Thyroid gland (tissue), 4 donors: ENCODE measurements around the gene ABCA6. TPM values are rescaled to one million over a fixed set of nuclear protein-coding genes. Genes with fewer than 3 reads are reported as not detected.

ENCODE experiments used
- DNase-seq, 2 donors: peaks; one replicate each; pipeline ENCODE4 v3.0.0-alpha.2; 2019
- H3K27ac ChIP-seq, 3 donors: fragments of 200-600 bp; sonication (generic); 1 replicate in 2 of 3; 2 replicates in 1 of 3; pipeline ENCODE4 v1.5.1; 2016 to 2019; ENCODE audit warnings: mild to moderate bottlenecking in 1 of 3, moderate library complexity in 1 of 3
- H3K27me3 ChIP-seq: fragments of 200-600 bp; sonication (generic); one replicate; pipeline ENCODE4 v1.5.1; 2019
- H3K36me3 ChIP-seq, 2 donors: fragments of 200-600 bp; sonication (generic); one replicate each; pipeline ENCODE4 v1.5.1; 2016 to 2019
- H3K4me1 ChIP-seq, 2 donors: fragments of 200-600 bp; sonication (generic); one replicate each; pipeline ENCODE4 v1.5.1; 2017 to 2019
- H3K4me3 ChIP-seq, 3 donors: fragments of 200-600 bp; sonication (generic); replicated peaks in 1 of 3; 1 replicate in 2 of 3; 2 replicates in 1 of 3; pipeline ENCODE4 v1.5.1; 2016; ENCODE audit warnings: mild to moderate bottlenecking in 1 of 3
- H3K9me3 ChIP-seq: fragments of 200-600 bp; sonication (generic); one replicate; pipeline ENCODE4 v1.5.1; 2017
- POLR2A ChIP-seq, 2 donors: fragments of 450-650 bp; IDR thresholded peaks; one replicate each; pipeline ENCODE4 v1.6.1; 2017; ENCODE audit warnings: antibody characterized with exemption in 2 of 2, mild to moderate bottlenecking in 2 of 2, moderate library complexity in 1 of 2
- WGBS, 2 donors: methylation state at CpG; one replicate each; pipeline ENCODE4 v1.1.5; 2017; 5-methylcytosine and 5-hydroxymethylcytosine counted together
- intact Hi-C: fragments of 100-400 bp; cut with DNase I; formaldehyde crosslinking; loops from one replicate; pipeline ENCODE4 v1.15.1; 2023
- total RNA-seq, 4 donors: library from RNA; depleted of rRNA; stranded (reverse); fragments of >200 nt; gene quantifications; one replicate each; pipeline ENCODE4 v1.2.3, GENCODE V29; 2016
- TF ChIP-seq, protein P1 (sequence below), 6 experiments: fragments of 200-600 bp in 3 of 6; fragments of 450-650 bp in 3 of 6; sonication (generic) in 3 of 6; IDR thresholded peaks; one replicate each; pipeline ENCODE4 v1.5.1; 2016 to 2019; ENCODE audit warnings: antibody characterized with exemption in 6 of 6, mild to moderate bottlenecking in 2 of 6, inconsistent platforms in 1 of 6, moderate library complexity in 1 of 6

The ABCA6 gene
- total RNA-seq, 4 donors from 2014 or later: 24.3 to 101 (median 64.2) TPM

DNA sequence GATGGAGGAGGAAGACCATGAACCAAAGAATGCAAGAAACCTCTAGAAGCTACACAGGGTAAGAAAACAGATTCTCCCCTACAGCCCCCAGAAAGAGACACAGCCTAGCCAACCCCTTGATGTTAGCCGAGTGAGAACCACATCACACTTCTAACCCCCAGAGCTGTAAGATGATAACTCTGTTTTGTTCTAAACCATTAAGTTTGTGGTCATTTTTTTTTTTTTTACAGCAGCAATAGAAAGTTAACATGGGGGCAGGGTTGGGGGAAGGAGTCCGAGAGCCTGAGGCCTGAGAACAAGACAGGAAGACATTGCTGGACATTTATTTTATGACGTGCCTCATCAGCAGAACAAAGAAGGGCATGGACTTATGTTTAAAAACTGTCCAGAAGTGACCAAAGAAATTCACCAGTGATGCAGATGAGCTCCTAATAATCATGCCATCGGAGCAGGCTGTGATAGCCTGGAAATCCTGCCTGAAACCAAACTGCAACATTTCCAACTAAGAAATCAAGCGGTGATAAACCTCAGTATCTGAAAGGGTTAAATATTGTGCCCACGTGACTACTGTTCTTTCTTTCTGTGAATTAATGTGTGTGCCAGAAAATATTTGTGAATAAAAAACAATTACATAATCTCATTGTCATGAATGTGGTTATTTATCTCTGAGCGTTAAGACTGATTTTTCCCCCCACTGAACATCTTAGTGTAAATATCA, 82.1 kb downstream of the ABCA6 start:
- H3K4me1 ChIP-seq: peaks cover 0 to 11% of the 10 kb centered on the region in 2 donors
- no peak for DNase-seq
- WGBS, 2 donors: 71 to 78% methylated on average over 7 of the region's 7 CpGs
- H3K36me3 ChIP-seq: no peaks in the 10 kb centered on the region
- H3K27me3 ChIP-seq: no peaks in the 10 kb centered on the region
- H3K9me3 ChIP-seq: no peaks in the 10 kb centered on the region
- H3K27ac ChIP-seq: no peak overlapping the region
- intact Hi-C loops: no loop called here
- H3K4me3 ChIP-seq: no peak overlapping the region
- no peak for TF ChIP-seq POLR2A (IDR thresholded peaks at IDR 0.05)
- TF ChIP-seq, protein P1, sequence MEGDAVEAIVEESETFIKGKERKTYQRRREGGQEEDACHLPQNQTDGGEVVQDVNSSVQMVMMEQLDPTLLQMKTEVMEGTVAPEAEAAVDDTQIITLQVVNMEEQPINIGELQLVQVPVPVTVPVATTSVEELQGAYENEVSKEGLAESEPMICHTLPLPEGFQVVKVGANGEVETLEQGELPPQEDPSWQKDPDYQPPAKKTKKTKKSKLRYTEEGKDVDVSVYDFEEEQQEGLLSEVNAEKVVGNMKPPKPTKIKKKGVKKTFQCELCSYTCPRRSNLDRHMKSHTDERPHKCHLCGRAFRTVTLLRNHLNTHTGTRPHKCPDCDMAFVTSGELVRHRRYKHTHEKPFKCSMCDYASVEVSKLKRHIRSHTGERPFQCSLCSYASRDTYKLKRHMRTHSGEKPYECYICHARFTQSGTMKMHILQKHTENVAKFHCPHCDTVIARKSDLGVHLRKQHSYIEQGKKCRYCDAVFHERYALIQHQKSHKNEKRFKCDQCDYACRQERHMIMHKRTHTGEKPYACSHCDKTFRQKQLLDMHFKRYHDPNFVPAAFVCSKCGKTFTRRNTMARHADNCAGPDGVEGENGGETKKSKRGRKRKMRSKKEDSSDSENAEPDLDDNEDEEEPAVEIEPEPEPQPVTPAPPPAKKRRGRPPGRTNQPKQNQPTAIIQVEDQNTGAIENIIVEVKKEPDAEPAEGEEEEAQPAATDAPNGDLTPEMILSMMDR (IDR thresholded peaks at IDR 0.05): no peak

DNA sequence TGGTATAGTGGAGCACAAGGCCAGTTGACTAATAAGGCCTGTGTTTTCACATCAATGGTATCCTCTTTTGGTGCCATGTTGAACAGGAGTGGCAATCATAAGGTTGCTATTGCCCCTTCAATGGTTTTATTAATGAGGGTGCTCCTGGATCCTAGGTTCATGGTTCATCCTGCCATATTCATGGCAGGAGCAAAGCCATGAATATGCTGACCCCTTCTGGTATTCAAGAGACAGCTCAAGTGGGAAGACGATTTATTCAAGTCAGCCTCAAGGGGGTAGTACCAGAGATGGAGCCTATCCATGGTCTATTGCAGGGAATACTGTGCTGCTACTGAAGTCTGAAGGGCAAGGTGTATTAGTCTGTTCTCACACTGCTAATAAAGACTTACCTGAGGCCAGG, 83.5 kb downstream of the ABCA6 start:
- Histone ChIP-seq H3K9me3 (no peaks in the 10 kb centered on the region), H3K4me1 (peaks cover 0 to 11% of the 10 kb centered on the region in 2 donors), H3K27me3 (no peaks in the 10 kb centered on the region), H3K36me3 (no peaks in the 10 kb centered on the region), H3K27ac (no peak overlapping the region), H3K4me3 (no peak overlapping the region)
- no peak for TF ChIP-seq POLR2A (IDR thresholded peaks at IDR 0.05)
- TF ChIP-seq, protein P1 (IDR thresholded peaks at IDR 0.05): no peak
- DNase-seq: no peak
- intact Hi-C loops: no loop called here
- 40 to 83% methylated on average over 1 of the region's 1 CpG for WGBS, 2 donors

DNA sequence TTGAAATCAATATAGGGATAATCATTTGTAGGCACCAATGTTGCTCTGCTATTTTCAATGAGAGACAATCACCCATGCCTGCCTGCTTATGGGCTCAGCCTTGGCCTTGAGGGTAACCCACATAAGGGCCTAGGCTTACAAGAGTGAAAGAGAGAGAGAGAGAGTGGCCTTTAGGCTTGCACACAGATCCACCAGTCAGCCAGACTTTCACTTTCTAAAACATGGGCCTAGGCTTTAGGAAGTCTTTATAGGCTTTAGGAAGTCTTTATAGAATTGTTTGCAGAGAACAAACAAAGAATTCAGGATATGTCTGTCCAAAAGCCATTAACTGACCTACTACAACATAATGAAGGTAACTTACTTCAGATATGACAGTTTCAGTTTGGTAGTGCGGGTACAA, 84.4 kb downstream of the ABCA6 start:
- Histone ChIP-seq H3K9me3 (no peaks in the 10 kb centered on the region), H3K36me3 (no peaks in the 10 kb centered on the region), H3K4me3 (no peak overlapping the region), H3K27me3 (no peaks in the 10 kb centered on the region), H3K27ac (no peak overlapping the region), H3K4me1 (peaks cover 0 to 11% of the 10 kb centered on the region in 2 donors)
- DNase-seq: no peak
- 81 to 90% methylated on average over 1 of the region's 1 CpG for WGBS, 2 donors
- intact Hi-C loops: no loop called here
- no peak for TF ChIP-seq POLR2A (IDR thresholded peaks at IDR 0.05)
- TF ChIP-seq, protein P1 (IDR thresholded peaks at IDR 0.05): no peak

DNA sequence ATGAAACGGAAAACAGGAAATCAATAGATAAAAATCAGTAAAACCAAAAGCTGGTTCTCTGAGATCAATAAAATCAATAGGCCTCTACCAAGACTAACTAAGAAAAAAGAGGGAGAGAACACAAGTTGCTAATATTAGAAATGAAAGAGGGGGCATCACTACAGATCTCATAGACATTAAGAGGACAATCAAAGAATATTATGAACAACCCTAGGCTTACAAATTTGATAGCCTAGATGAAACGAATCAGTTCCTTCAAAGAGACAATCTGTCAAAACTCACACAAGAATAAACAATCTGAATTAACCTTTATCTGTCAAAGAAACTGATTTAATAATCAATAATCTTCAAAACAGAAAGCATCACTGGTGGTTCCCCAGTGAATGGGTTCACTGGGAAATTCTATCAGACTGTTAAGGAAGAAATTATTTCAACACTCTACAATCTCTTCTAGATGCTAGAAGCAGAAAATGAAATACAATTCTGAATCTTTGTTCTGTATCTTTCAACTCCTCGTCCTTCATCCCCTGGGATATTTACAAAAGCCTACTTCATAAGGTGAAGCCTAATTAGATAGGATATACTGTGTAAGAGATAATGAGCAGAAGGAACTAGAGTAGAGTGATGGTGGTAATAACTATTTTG, 85.4 kb downstream of the ABCA6 start:
- Histone ChIP-seq H3K4me3 (no peak overlapping the region), H3K4me1 (peaks cover 0 to 9% of the 10 kb centered on the region in 2 donors), H3K9me3 (no peaks in the 10 kb centered on the region), H3K27me3 (no peaks in the 10 kb centered on the region), H3K36me3 (no peaks in the 10 kb centered on the region), H3K27ac (no peak overlapping the region)
- TF ChIP-seq POLR2A (IDR thresholded peaks at IDR 0.05): no peak
- TF ChIP-seq, protein P1 (IDR thresholded peaks at IDR 0.05): no peak
- 87 to 91% methylated on average over 3 of the region's 3 CpGs for WGBS, 2 donors
- no peak for DNase-seq
- intact Hi-C loops: no loop called here

DNA sequence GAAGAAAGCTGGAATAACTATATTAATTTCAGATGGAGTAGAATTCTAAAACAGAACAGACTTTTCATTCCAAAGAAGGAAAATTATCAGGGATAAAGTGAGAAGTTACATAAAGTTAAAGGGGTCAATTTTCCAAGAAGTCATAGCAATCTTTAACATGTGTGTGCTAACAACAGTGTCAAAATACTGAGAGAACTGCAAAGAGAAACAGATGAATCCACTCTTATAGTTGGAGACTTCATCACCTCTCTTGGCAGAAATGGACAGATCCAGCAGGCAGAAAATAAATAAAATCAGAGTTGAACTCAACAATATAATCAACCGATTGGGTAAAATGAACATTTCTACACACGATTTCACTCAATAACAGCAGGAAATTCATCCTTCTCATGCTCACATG, 86.4 kb downstream of the ABCA6 start:
- Histone ChIP-seq H3K4me3 (no peak overlapping the region), H3K36me3 (no peaks in the 10 kb centered on the region), H3K27me3 (no peaks in the 10 kb centered on the region), H3K9me3 (no peaks in the 10 kb centered on the region), H3K27ac (no peak overlapping the region), H3K4me1 (no peaks in the 10 kb centered on the region)
- intact Hi-C loops: no loop called here
- no peak for DNase-seq
- TF ChIP-seq, protein P1 (IDR thresholded peaks at IDR 0.05): no peak
- TF ChIP-seq POLR2A (IDR thresholded peaks at IDR 0.05): no peak
- WGBS, 2 donors: 90 to 92% methylated on average over 2 of the region's 2 CpGs
